HepG2 (cell line): ENCODE data around the gene CRB1.

ENCODE experiments used
- FOXO4 ChIP-seq: sonication (generic); formaldehyde crosslinking; conservative IDR thresholded peaks from 2 replicates; pipeline ENCODE4 v1.8.1; 2023; ENCODE audit warnings: missing genetic modification reagents
- MXI1 ChIP-seq: IDR thresholded peaks from 3 replicates; pipeline ENCODE4 v1.6.1; 2012; ENCODE audit warnings: low read depth, low read length, inconsistent platforms, borderline replicate concordance
- TAF15 ChIP-seq: fragments of 200-400 bp; formaldehyde crosslinking; IDR thresholded peaks from one replicate; pipeline ENCODE4 v1.6.1; 2018; ENCODE audit warnings: mild to moderate bottlenecking, low read depth, low read length; ENCODE audit not compliant: poor library complexity, severe bottlenecking
- TF ChIP-seq, protein P1 (sequence below): sonication (generic); formaldehyde crosslinking; IDR thresholded peaks from 2 replicates; pipeline ENCODE4 v1.5.0; 2020; ENCODE audit warnings: mild to moderate bottlenecking, missing genetic modification reagents, moderate library complexity
- TF ChIP-seq, protein P2 (sequence below): IDR thresholded peaks from 2 replicates; pipeline ENCODE4 v1.6.1; 2016

- TF ChIP-seq, protein P1, sequence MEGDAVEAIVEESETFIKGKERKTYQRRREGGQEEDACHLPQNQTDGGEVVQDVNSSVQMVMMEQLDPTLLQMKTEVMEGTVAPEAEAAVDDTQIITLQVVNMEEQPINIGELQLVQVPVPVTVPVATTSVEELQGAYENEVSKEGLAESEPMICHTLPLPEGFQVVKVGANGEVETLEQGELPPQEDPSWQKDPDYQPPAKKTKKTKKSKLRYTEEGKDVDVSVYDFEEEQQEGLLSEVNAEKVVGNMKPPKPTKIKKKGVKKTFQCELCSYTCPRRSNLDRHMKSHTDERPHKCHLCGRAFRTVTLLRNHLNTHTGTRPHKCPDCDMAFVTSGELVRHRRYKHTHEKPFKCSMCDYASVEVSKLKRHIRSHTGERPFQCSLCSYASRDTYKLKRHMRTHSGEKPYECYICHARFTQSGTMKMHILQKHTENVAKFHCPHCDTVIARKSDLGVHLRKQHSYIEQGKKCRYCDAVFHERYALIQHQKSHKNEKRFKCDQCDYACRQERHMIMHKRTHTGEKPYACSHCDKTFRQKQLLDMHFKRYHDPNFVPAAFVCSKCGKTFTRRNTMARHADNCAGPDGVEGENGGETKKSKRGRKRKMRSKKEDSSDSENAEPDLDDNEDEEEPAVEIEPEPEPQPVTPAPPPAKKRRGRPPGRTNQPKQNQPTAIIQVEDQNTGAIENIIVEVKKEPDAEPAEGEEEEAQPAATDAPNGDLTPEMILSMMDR, result no peak
- TF ChIP-seq, protein P2, sequence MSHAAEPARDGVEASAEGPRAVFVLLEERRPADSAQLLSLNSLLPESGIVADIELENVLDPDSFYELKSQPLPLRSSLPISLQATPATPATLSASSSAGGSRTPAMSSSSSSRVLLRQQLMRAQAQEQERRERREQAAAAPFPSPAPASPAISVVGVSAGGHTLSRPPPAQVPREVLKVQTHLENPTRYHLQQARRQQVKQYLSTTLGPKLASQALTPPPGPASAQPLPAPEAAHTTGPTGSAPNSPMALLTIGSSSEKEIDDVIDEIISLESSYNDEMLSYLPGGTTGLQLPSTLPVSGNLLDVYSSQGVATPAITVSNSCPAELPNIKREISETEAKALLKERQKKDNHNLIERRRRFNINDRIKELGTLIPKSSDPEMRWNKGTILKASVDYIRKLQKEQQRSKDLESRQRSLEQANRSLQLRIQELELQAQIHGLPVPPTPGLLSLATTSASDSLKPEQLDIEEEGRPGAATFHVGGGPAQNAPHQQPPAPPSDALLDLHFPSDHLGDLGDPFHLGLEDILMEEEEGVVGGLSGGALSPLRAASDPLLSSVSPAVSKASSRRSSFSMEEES (CRISPR knock-in tag), result no peak
- TF ChIP-seq FOXO4 (CRISPR knock-in tag) (no peak), MXI1 (no peak), TAF15 (no peak)
Observed at GRCh38 chr1:197342669-197343068, 74.6 kb downstream of the CRB1 start.
